ENCODE measurements around the gene RPGRIP1. TPM values are rescaled to one million over a fixed set of nuclear protein-coding genes. Genes with fewer than 3 reads are reported as not detected.

RPGRIP1 gene
- total RNA-seq, 1 experiment from 2014 or later = 0.07 TPM

DNA sequence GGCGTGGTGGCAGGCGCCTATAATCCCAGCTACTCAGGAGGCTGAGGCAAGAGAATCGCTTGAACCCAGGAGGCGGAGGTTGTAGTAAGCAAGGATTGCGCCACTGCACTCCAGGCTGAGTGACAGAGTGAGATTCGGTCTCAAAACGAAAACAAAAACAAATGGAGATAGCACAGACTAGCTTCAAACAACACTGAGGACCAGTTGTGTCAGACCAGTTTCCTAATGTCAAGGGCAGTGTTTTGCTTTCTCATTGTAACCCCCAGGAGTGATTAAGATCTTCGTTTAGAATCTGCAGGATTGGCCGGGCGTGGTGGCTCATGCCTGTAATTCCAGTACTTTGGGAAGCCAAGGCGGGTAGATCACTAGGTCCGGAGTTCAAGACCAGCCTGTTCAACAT is 18.5 kb downstream of the RPGRIP1 start:
- no peak overlapping the region for H3K27ac Mint-ChIP-seq
- no peak overlapping the region for H3K27ac ChIP-seq (ENCODE audit: insufficient read length, low read depth, low read length)
- WGBS (ENCODE audit: extremely low coverage, insufficient read length, low lambda C conversion rate) = no CpG with 5 or more reads among the region's 12 CpGs
- H2BK20ac ChIP-seq (ENCODE audit: low read depth, low read length, poor library complexity, severe bottlenecking) = no peak overlapping the region
- no peaks in the 10 kb centered on the region for H3K79me1 ChIP-seq (ENCODE audit: insufficient read depth, low read depth, low read length, poor library complexity, severe bottlenecking)
- no peak overlapping the region for H3T11ph ChIP-seq (ENCODE audit: low read length)
- no peak overlapping the region for H3K56ac ChIP-seq (ENCODE audit: insufficient read length, low read depth, low read length)
- H3K4me3 Mint-ChIP-seq = no peak overlapping the region
- H2BK120ac ChIP-seq (ENCODE audit: low read depth, low read length, poor library complexity, severe bottlenecking) = no peak overlapping the region
- no peak for DNase-seq
- no peaks in the 10 kb centered on the region for H3K36me3 Mint-ChIP-seq (ENCODE audit: insufficient read depth in 1 of 3, low read depth in 3 of 3)
- no peaks in the 10 kb centered on the region for H4K20me1 ChIP-seq (ENCODE audit: control insufficient read depth, insufficient read depth, insufficient read length)
- no peaks in the 10 kb centered on the region for H3K27me3 ChIP-seq (ENCODE audit: insufficient read depth, low read length)
- no peak overlapping the region for H4K5ac ChIP-seq (ENCODE audit: insufficient read length, low read depth, low read length)
- H3K4me2 ChIP-seq (ENCODE audit: insufficient read depth, insufficient read length, low read length) = no peak overlapping the region
- no peak overlapping the region for H2BK15ac ChIP-seq (ENCODE audit: low read depth, low read length)
- H3K9me3 Mint-ChIP-seq = no peaks in the 10 kb centered on the region
- H3K14ac ChIP-seq (ENCODE audit: insufficient read depth, low read length) = no peak overlapping the region
- H3K4me1 ChIP-seq (ENCODE audit: insufficient read depth, low read length) = no peaks in the 10 kb centered on the region
- no peak overlapping the region for H4K8ac ChIP-seq (replicated peaks; ENCODE audit: insufficient read length, low read depth, low read length)
- no peak overlapping the region for H3K23ac ChIP-seq (ENCODE audit: insufficient read length, low read depth, low read length)
- H3K23me2 ChIP-seq (ENCODE audit: insufficient read length, low read depth, low read length, poor library complexity, severe bottlenecking) = peaks cover 4% of the 10 kb centered on the region
- peaks cover 4% of the 10 kb centered on the region in 2 experiments; a peak in 3 of 4 replicates for H3K4me1 Mint-ChIP-seq
- H2BK12ac ChIP-seq (ENCODE audit: insufficient read length, low read depth, low read length) = no peak overlapping the region
- TF ChIP-seq, protein P1, sequence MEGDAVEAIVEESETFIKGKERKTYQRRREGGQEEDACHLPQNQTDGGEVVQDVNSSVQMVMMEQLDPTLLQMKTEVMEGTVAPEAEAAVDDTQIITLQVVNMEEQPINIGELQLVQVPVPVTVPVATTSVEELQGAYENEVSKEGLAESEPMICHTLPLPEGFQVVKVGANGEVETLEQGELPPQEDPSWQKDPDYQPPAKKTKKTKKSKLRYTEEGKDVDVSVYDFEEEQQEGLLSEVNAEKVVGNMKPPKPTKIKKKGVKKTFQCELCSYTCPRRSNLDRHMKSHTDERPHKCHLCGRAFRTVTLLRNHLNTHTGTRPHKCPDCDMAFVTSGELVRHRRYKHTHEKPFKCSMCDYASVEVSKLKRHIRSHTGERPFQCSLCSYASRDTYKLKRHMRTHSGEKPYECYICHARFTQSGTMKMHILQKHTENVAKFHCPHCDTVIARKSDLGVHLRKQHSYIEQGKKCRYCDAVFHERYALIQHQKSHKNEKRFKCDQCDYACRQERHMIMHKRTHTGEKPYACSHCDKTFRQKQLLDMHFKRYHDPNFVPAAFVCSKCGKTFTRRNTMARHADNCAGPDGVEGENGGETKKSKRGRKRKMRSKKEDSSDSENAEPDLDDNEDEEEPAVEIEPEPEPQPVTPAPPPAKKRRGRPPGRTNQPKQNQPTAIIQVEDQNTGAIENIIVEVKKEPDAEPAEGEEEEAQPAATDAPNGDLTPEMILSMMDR (conservative IDR thresholded peaks at IDR 0.05) = no peak
- no peaks in the 10 kb centered on the region for H3K9me3 ChIP-seq (ENCODE audit: control insufficient read depth, low read depth, low read length)
- H3K18ac ChIP-seq (ENCODE audit: insufficient read length, low read depth, low read length) = no peak overlapping the region
- peaks cover 11% of the 10 kb centered on the region for H3K27me3 Mint-ChIP-seq (ENCODE audit: low read depth)
- H3K79me2 ChIP-seq (ENCODE audit: insufficient read depth, low read length) = no peaks in the 10 kb centered on the region
- no peak overlapping the region for H4K91ac ChIP-seq (ENCODE audit: insufficient read length, low read depth, low read length)
- H2AK5ac ChIP-seq (ENCODE audit: insufficient read length, low read length) = no peak overlapping the region
- no peak overlapping the region for H2BK5ac ChIP-seq (ENCODE audit: insufficient read length, low read length)
- H3K9ac ChIP-seq (ENCODE audit: extremely low read depth, insufficient read length, low read length) = no peak overlapping the region
- H3K4ac ChIP-seq (ENCODE audit: low read depth, low read length) = no peak overlapping the region
- H2AFZ ChIP-seq (ENCODE audit: low read length) = no peak overlapping the region
